Neural crest cell (in vitro differentiated cells): ENCODE results near the gene HK2. TPM values are rescaled to one million over a fixed set of nuclear protein-coding genes. Genes with fewer than 3 reads are reported as not detected.

Experiments used
- DNase-seq: peaks from one replicate; pipeline ENCODE4 v3.0.0; 2021; ENCODE audit warnings: low read depth, mixed read lengths, low spot score
- H3K27ac Mint-ChIP-seq: one replicate; pipeline ENCODE4 v1.8.0; 2021; ENCODE audit warnings: mild to moderate bottlenecking, mixed read lengths; ENCODE audit not compliant: unreplicated experiment
- H3K27me3 Mint-ChIP-seq: 2 replicates; pipeline ENCODE4 v1.8.0; 2021; ENCODE audit warnings: low read depth, mild to moderate bottlenecking, mixed read lengths
- H3K36me3 Mint-ChIP-seq: 2 replicates; pipeline ENCODE4 v1.8.0; 2021; ENCODE audit warnings: low read depth, mild to moderate bottlenecking, mixed read lengths
- H3K4me1 Mint-ChIP-seq: 2 replicates; pipeline ENCODE4 v1.8.0; 2021; ENCODE audit warnings: mixed read lengths
- H3K4me3 Mint-ChIP-seq: one replicate; pipeline ENCODE4 v1.8.0; 2021; ENCODE audit warnings: mild to moderate bottlenecking, mixed read lengths
- H3K9me3 Mint-ChIP-seq: 2 replicates; pipeline ENCODE4 v1.8.0; 2021; ENCODE audit warnings: mixed read lengths
- CTCF ChIP-seq: fragments of 200-600 bp; sonication (generic); conservative IDR thresholded peaks from 2 replicates; pipeline ENCODE4 v1.5.0; 2021; ENCODE audit warnings: antibody characterized with exemption, mild to moderate bottlenecking
- total RNA-seq: library from RNA; stranded (reverse); gene quantifications from 2 replicates; pipeline ENCODE4 v1.2.1, GENCODE V29; 2021

The HK2 gene
- total RNA-seq, 1 donor from 2014 or later = 40.1 TPM

DNA sequence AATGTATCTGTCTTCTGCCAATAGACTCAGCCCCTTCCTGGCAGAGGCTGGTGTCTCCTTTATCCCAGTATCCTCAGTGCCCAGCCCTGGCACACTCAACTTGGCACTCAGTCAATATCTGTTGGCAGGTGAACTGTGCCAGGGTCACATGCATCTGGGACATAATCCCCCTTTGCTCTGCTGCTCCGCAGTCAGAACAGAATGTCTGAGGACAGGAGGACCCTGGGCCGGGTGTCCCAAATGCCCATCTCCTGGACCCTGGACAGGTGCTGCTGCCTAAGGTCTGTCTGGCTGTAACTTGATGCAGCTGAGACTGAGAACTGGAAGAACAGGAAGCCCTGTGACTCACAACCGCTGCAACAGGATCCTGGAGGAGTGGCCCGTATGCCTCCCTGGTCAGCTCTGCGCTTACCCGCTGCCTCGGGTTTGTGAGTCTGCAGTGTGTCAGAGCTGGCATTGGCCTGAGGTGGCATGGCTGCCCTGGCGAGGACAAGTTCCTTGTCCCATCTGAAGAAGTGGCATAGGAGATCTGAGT lies 11.4 kb downstream of the HK2 start:
- DNase-seq = no peak
- Mint-ChIP-seq H3K9me3 (no peaks in the 10 kb centered on the region), H3K4me3 (no peak overlapping the region), H3K36me3 (no peaks in the 10 kb centered on the region), H3K27me3 (no peaks in the 10 kb centered on the region), H3K4me1 (peaks cover 46% of the 10 kb centered on the region), H3K27ac (no peak overlapping the region)
- no peak for TF ChIP-seq CTCF

DNA sequence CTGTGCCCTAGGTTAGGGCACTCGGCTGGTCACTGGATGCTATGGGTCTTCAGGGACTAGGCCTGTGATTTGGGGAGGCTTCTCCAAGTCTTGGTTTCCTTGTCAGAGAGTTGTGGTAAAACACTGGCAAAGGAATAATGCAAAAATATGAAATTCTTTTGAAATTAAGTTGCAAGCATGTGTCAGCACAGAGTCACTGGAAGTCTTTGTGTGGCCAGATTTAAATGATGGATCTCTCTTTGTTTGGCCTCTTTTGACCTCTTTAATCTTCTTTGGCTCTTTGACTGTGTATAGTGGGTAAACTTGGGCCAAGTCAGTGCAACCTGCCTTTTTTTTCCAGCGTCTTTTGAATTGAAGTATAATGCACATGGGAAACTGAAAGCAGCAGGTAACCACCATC lies 12.1 kb downstream of the HK2 start:
- no peaks in the 10 kb centered on the region for H3K36me3 Mint-ChIP-seq
- H3K27ac Mint-ChIP-seq = no peak overlapping the region
- no peak for TF ChIP-seq CTCF

DNA sequence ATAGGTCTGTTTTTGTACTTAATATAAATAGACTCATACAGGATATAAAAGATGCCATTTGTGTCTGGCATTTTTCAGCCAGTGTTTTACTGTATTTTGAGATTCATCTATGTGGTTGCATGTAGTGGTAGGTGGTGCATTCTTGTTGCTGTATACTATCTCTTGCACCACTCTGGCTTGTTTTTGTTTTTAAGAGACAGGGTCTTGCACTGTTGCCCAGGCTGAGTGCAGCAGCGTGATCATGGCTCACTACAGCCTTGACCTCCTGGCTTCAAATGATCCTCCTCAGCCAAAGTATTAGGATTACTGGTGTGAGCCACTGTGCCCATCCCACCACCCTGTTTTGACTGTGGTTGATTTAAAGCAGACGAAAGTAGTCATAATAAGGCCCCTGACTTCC lies 12.6 kb downstream of the HK2 start:
- no peak overlapping the region for H3K27ac Mint-ChIP-seq
- peaks cover 49% of the 10 kb centered on the region for H3K4me1 Mint-ChIP-seq
- no peaks in the 10 kb centered on the region for H3K27me3 Mint-ChIP-seq
- TF ChIP-seq CTCF = no peak
- no peak overlapping the region for H3K4me3 Mint-ChIP-seq
- no peak for DNase-seq
- no peaks in the 10 kb centered on the region for H3K9me3 Mint-ChIP-seq
- no peaks in the 10 kb centered on the region for H3K36me3 Mint-ChIP-seq

More for the DNA sequence above, 12.1 kb downstream of the HK2 start:
- H3K4me3 Mint-ChIP-seq = no peak overlapping the region
- DNase-seq = no peak
- peaks cover 49% of the 10 kb centered on the region for H3K4me1 Mint-ChIP-seq
- no peaks in the 10 kb centered on the region for H3K27me3 Mint-ChIP-seq
- H3K9me3 Mint-ChIP-seq = no peaks in the 10 kb centered on the region

DNA sequence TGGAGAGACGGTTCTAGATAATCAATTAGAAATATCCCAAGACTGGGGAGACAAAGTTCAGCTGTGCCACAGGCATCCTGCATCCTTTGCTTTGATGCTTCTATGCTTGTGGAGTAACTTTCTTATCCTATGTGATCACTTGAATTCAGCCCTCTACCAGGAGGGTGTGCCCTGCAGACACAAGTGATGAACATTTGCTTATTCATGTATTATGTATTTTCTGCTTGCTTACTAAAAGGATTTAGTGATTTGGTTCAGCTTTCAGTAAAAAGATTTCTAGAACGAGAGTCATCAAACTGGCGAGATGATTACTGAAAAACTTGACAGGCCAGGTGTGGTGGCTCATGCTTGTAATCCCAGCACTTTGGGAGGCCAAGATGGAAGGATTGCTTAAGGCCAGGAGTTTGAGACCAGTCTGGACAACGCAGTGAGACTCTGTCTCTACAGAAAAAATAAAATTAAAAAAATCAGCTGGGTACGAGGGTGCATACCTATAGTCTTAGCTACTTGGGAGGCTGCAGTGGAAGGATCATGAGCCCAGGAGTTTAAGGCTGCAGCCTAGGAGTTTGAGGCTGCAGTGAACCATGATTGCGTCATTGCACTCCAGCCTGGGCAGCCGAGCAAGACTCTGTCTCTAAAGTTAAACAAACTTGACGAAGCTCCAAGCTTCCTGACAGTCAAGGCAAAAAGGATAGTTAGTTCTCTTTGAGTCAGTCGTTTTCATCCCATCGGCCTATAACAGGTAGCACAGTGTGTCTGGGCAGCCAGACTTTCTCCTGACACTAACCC lies 13.3 kb downstream of the HK2 start:
- no peak for TF ChIP-seq CTCF
- Mint-ChIP-seq H3K36me3 (no peaks in the 10 kb centered on the region), H3K27ac (no peak overlapping the region), H3K4me1 (peaks cover 56% of the 10 kb centered on the region), H3K4me3 (no peak overlapping the region), H3K9me3 (no peaks in the 10 kb centered on the region), H3K27me3 (no peaks in the 10 kb centered on the region)
- no peak for DNase-seq

DNA sequence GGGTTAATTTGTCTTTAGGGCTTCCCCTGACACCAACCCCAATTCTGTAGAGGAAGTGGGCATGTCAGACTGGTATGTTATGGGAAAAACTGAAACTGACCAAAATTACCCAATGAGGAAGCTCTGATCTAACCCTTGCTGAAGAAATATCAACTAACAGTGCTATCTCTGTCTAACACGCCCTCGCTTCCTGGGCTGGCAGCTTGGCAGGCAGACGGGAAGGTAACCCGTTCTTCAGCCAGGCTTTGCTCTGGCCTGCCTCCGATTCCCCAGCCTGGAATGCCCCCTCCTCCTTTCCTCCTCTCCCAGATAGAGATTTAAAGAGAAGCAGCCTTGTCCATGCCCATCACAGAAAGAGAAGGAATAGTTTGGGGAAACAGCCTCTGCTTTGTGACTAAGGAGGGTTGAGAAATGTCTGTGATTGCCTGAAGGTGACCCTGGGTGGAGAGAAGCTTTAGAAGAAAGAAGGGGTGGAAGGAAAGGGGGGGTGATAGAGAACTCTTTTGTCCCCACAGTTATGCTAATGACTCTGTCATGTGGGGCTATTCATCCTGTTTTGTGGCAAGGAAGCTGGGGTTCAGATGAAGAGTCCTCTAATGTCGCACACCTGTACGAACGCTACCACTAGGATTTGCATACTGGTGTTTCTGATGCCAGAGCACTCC lies 15.4 kb downstream of the HK2 start:
- Mint-ChIP-seq H3K9me3 (no peaks in the 10 kb centered on the region), H3K27ac (no peak overlapping the region), H3K27me3 (no peaks in the 10 kb centered on the region), H3K36me3 (no peaks in the 10 kb centered on the region), H3K4me3 (no peak overlapping the region), H3K4me1 (peaks cover 44% of the 10 kb centered on the region)
- no peak for DNase-seq
- no peak for TF ChIP-seq CTCF
